HFF-Myc (cell line): Measurements from ENCODE around the gene EIF4E2.
A peak's percentile ranks its signal among the peaks of the same experiment; 100 is the strongest.
"Not testable (repeated sequence)": the region's sequence is repeated elsewhere in the genome, so short reads cannot be mapped to it uniquely, and the experiment has no call there.

Experiments
- DNase-seq: peaks from one replicate; pipeline ENCODE4 v3.0.0-alpha.2; 2011; ENCODE audit warnings: low read depth; ENCODE audit errors: extremely low read depth
- H3K4me3 ChIP-seq: replicated peaks from 2 replicates; pipeline ENCODE4 v1.5.1; 2011; ENCODE audit warnings: low read depth, mild to moderate bottlenecking, control low read depth, low read length
- TF ChIP-seq, protein P1 (sequence below): IDR thresholded peaks from 2 replicates; pipeline ENCODE4 v1.5.1; 2012; ENCODE audit warnings: mild to moderate bottlenecking, low read depth, low read length, control low read depth; ENCODE audit errors: missing control alignments

EIF4E2 gene

DNA sequence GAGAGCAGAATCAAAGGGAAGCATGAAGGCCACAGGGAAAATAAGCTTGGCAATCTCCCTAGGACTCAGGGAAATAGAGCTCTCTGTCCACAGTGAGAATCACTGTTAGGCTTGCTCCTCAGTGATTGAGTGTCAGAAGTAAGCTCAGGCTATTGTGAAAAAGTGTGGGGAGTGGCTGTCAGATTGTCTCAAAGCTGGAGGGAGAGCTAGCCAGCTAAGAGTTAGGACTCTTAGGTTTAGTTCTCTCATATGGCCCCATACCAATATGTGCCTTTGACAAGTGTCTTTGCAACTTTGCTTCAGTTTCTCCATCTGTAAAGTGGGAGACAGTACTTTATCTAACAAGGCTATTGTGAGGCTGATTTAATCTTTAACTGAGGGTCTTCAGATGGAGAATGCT is 17.2 kb downstream of the EIF4E2 start:
- TF ChIP-seq, protein P1, sequence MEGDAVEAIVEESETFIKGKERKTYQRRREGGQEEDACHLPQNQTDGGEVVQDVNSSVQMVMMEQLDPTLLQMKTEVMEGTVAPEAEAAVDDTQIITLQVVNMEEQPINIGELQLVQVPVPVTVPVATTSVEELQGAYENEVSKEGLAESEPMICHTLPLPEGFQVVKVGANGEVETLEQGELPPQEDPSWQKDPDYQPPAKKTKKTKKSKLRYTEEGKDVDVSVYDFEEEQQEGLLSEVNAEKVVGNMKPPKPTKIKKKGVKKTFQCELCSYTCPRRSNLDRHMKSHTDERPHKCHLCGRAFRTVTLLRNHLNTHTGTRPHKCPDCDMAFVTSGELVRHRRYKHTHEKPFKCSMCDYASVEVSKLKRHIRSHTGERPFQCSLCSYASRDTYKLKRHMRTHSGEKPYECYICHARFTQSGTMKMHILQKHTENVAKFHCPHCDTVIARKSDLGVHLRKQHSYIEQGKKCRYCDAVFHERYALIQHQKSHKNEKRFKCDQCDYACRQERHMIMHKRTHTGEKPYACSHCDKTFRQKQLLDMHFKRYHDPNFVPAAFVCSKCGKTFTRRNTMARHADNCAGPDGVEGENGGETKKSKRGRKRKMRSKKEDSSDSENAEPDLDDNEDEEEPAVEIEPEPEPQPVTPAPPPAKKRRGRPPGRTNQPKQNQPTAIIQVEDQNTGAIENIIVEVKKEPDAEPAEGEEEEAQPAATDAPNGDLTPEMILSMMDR, result no peak
- DNase-seq, result no peak
- no peak overlapping the region for H3K4me3 ChIP-seq

DNA sequence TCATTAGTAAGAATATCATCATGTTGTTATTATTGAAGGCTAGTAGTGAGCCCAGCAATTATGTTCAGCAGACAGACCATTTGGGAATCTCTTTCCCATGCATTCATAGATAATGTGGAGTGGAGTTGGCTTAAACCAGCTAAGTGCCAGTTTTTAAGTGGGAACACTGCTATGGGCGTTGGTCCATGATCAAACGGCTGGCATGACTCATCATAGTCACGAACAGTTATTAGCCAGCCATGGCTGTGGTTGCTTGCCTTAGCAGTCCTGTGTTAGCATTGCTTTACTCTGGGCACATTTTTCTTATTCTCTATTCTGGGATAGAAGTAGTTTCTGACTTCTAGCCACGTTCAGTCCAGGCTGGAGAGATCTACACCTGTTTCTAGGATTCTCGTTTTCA is 17.7 kb downstream of the EIF4E2 start:
- peak; percentile 78 for DNase-seq
- no peak overlapping the region for H3K4me3 ChIP-seq
- TF ChIP-seq, protein P1, result no peak

DNA sequence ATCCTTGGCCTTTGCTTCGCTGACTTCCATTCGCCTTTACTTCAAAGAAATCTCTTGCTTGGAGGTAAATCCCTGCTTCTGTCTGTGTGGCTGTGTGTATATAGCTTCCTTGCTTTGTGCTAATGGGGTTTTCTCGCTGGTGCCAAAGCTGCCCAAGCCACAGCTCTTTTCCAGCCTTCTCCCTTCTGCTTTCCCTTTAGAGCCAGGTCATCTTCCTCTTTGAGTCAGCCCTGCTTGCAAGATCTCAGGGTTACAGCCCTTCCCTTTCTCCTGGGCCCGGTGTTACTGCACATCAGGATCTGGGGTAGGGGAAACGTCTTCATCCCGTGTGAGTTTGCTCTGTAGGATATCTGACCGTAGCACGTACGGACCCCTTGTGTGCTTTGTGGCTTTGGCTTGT is 19.1 kb downstream of the EIF4E2 start:
- TF ChIP-seq, protein P1, result no peak
- no peak overlapping the region for H3K4me3 ChIP-seq
- DNase-seq, result no peak

DNA sequence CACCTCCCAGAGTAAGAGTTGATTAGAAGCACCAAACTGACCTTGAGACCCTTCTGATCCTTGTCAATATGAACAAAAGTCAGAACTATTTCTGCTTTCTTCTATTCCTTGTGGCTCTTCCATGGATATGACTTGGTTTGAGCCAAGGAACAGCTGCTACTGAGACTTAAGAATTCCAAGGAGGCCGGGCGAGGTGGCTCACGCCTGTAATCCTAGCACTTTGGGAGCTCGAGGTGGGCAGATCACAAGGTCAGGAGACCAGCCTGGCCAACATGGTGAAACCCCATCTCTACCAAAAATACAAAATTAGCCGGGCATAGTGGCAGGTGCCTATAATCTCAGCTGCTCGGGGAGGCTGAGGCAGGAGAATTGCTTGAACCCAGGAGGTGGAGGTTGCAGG is 20.0 kb downstream of the EIF4E2 start:
- not testable (repeated sequence) for DNase-seq, H3K4me3 ChIP-seq

DNA sequence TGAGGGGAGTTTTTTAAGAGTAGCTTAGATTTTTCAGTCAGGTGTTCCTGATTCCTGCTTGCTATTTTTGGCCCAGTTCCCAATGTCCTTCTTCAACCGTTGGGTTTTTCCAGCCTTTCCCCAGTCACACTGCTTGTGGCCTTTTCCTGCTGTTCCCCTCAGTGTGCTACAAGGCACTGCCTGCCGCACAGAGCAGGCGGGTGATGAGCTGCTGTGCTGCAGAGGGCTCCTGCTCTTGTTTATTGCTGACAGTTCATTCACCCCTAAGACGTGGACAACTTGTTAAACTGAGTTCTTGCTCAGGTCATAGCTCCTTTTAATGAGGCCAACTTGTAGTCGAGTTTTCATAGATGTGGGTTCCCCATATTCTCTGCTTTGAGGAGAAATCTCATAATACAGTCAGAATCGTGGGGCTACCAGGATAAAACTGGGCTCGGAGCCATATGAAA is 20.6 kb downstream of the EIF4E2 start:
- no peak overlapping the region for H3K4me3 ChIP-seq
- TF ChIP-seq, protein P1, result no peak
- peak; percentile 9 for DNase-seq

DNA sequence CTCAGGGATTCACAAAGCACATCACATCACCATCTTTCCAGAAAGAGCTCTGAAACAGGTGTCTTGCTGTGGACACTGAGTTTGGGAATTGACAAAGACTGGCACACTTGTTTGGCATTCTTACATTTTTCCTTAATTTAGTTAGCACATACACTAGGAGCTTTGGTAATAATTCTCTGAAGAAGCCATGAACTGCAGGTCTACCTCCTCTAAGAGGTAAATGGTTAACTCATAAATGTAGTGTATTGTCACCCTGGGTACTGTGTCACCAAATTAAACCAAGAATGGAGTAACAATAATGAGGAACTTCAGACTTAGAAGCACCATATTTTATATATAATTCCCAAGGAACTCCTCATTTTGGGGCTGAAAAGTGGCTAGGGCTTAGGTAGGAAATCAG is 22.6 kb downstream of the EIF4E2 start:
- TF ChIP-seq, protein P1, result no peak
- DNase-seq, result no peak
- H3K4me3 ChIP-seq, result no peak overlapping the region

DNA sequence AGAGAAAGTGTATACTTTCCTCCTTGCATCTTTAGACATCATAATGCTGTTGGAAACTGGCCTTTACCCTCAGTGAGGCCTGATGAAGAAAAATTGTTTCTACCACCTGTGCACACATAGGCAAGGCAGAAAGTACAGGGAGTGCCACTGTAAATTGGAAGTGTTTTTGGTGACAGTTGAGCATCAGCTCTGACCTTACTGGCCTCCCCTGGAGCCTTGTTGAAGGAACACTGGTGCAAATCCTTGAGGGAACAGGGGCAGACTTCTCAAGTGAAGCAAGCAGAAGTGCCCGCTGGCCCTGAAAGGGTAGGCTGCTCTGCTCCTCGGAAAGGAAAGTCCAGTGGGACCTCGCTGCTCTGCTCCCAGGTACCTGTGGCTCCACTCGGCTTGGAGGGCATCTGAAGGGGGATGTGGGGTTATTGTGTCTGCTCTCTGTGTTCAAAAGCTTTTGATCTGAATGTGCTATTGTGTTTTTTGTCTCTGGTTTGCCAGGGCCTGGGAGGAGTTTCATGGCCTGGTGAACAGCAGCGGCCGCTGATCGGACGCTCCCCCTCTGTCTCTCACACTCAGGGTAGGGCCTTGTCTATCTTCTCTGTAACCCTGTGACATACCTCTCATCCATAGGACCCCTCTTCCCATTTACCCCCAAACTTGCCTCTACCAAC is 23.4 kb downstream of the EIF4E2 start:
- H3K4me3 ChIP-seq, result no peak overlapping the region
- TF ChIP-seq, protein P1, result no peak
- DNase-seq, result no peak
